Neural progenitor cell (in vitro differentiated cells): Measurements from ENCODE around the gene MAP7. TPM values are rescaled to one million over a fixed set of nuclear protein-coding genes. Genes with fewer than 3 reads are reported as not detected.

Source experiments
- DNase-seq: peaks from one replicate; pipeline ENCODE4 v3.0.0-alpha.2; 2016; ENCODE audit warnings: low spot score
- H2AFZ ChIP-seq: fragments of 200-600 bp; sonication (generic); replicated peaks from 2 replicates; pipeline ENCODE4 v1.6.1; 2016; ENCODE audit warnings: antibody characterized with exemption
- H3F3A ChIP-seq: fragments of 200-600 bp; sonication (generic); 2 replicates; pipeline ENCODE4 v1.6.1; 2016; ENCODE audit warnings: antibody characterized with exemption, low read depth
- H3K27ac ChIP-seq: fragments of 200-600 bp; sonication (generic); 2 replicates; pipeline ENCODE4 v1.5.1; 2016; ENCODE audit warnings: mild to moderate bottlenecking
- H3K27me3 ChIP-seq: fragments of 200-600 bp; sonication (generic); 2 replicates; pipeline ENCODE4 v1.6.1; 2016; ENCODE audit warnings: mild to moderate bottlenecking, moderate library complexity
- H3K36me3 ChIP-seq: fragments of 200-600 bp; sonication (generic); 2 replicates; pipeline ENCODE4 v1.5.1; 2016
- H3K4me1 ChIP-seq: fragments of 200-600 bp; sonication (generic); 2 replicates; pipeline ENCODE4 v1.6.1; 2016; ENCODE audit warnings: mixed run types
- H3K4me2 ChIP-seq: fragments of 200-600 bp; sonication (generic); 2 replicates; pipeline ENCODE4 v1.6.1; 2016
- H3K4me3 ChIP-seq: fragments of 200-600 bp; sonication (generic); 2 replicates; pipeline ENCODE4 v1.5.1; 2016
- H3K79me2 ChIP-seq: fragments of 200-600 bp; sonication (generic); 2 replicates; pipeline ENCODE4 v1.6.1; 2016; ENCODE audit warnings: low read depth
- H3K9ac ChIP-seq: fragments of 200-600 bp; sonication (generic); 2 replicates; pipeline ENCODE4 v1.6.1; 2016
- H3K9me3 ChIP-seq: fragments of 200-600 bp; sonication (generic); 2 replicates; pipeline ENCODE4 v1.5.1; 2016; ENCODE audit warnings: low read depth
- H4K20me1 ChIP-seq: fragments of 200-600 bp; sonication (generic); 2 replicates; pipeline ENCODE4 v1.6.1; 2016; ENCODE audit warnings: low read depth
- H3K27ac Mint-ChIP-seq: 3 replicates; pipeline ENCODE4 v1.8.0; 2021; ENCODE audit warnings: mixed read lengths
- H3K27me3 Mint-ChIP-seq: 2 replicates; pipeline ENCODE4 v1.8.0; 2022; ENCODE audit warnings: low read depth, mild to moderate bottlenecking, inconsistent platforms, moderate library complexity, mixed read lengths; ENCODE audit not compliant: insufficient read depth
- H3K36me3 Mint-ChIP-seq: 3 replicates; pipeline ENCODE4 v1.8.0; 2021; ENCODE audit warnings: mixed read lengths
- H3K4me1 Mint-ChIP-seq: 3 replicates; pipeline ENCODE4 v1.8.0; 2021; ENCODE audit warnings: mixed read lengths
- H3K4me3 Mint-ChIP-seq: 3 replicates; pipeline ENCODE4 v1.8.0; 2021; ENCODE audit warnings: mild to moderate bottlenecking, moderate library complexity, mixed read lengths
- H3K9me3 Mint-ChIP-seq: 3 replicates; pipeline ENCODE4 v1.8.0; 2020; ENCODE audit warnings: mixed read lengths
- EZH2 ChIP-seq: fragments of 200-600 bp; sonication (generic); IDR thresholded peaks from 2 replicates; pipeline ENCODE4 v1.6.1; 2017; ENCODE audit warnings: antibody characterized with exemption, mild to moderate bottlenecking, moderate library complexity
- EZH2phosphoT487 ChIP-seq: fragments of 200-600 bp; sonication (generic); IDR thresholded peaks from 2 replicates; pipeline ENCODE4 v1.6.1; 2017; ENCODE audit warnings: antibody characterized with exemption
- total RNA-seq: library from RNA; depleted of rRNA; stranded (reverse); fragments of >200 nt; gene quantifications from 2 replicates; pipeline ENCODE4 v1.2.3, GENCODE V29; 2015; ENCODE audit warnings: low replicate concordance
- TF ChIP-seq, protein P1 (sequence below): fragments of 200-600 bp; sonication (generic); IDR thresholded peaks from 2 replicates; pipeline ENCODE4 v1.5.1; 2017; ENCODE audit warnings: antibody characterized with exemption, mild to moderate bottlenecking

Gene MAP7
- total RNA-seq, 1 donor from 2014 or later: 9.0 TPM

DNA sequence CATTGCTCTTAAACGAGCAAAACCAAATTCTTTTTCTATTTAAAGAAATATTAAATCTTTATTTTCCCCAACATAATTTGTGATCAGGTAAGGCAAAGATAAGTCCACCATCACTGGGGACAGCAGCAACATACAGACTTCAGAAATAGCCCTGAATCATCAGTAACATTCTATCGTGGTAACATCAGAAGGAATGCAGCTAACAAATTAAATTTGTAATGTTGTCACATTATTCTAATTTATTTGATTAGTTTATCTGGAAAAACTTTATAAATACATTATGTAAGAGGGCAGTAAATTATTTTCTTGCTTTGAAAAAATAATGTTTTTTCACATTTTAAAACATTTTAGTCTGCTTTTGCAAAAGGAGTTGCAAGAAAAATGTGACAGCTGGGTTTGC lies 206.9 kb downstream of the MAP7 start:
- no peaks in the 10 kb centered on the region for H4K20me1 ChIP-seq
- DNase-seq: no peak
- H3K79me2 ChIP-seq: no peaks in the 10 kb centered on the region
- no peak overlapping the region for H3K9ac ChIP-seq
- no peaks in the 10 kb centered on the region for H3K36me3 ChIP-seq
- H3K4me2 ChIP-seq: no peak overlapping the region
- H3F3A ChIP-seq: no peaks in the 10 kb centered on the region
- Mint-ChIP-seq H3K4me3 (no peak overlapping the region), H3K36me3 (peaks cover 3% of the 10 kb centered on the region), H3K4me1 (peaks cover 2% of the 10 kb centered on the region), H3K9me3 (no peaks in the 10 kb centered on the region), H3K27ac (no peak overlapping the region), H3K27me3 (no peaks in the 10 kb centered on the region)
- no peaks in the 10 kb centered on the region for H3K4me1 ChIP-seq
- H3K27ac ChIP-seq: no peak overlapping the region
- H3K27me3 ChIP-seq: no peaks in the 10 kb centered on the region
- H2AFZ ChIP-seq: no peak overlapping the region
- no peak overlapping the region for H3K4me3 ChIP-seq
- TF ChIP-seq EZH2 (no peak), EZH2phosphoT487 (no peak)
- TF ChIP-seq, protein P1, sequence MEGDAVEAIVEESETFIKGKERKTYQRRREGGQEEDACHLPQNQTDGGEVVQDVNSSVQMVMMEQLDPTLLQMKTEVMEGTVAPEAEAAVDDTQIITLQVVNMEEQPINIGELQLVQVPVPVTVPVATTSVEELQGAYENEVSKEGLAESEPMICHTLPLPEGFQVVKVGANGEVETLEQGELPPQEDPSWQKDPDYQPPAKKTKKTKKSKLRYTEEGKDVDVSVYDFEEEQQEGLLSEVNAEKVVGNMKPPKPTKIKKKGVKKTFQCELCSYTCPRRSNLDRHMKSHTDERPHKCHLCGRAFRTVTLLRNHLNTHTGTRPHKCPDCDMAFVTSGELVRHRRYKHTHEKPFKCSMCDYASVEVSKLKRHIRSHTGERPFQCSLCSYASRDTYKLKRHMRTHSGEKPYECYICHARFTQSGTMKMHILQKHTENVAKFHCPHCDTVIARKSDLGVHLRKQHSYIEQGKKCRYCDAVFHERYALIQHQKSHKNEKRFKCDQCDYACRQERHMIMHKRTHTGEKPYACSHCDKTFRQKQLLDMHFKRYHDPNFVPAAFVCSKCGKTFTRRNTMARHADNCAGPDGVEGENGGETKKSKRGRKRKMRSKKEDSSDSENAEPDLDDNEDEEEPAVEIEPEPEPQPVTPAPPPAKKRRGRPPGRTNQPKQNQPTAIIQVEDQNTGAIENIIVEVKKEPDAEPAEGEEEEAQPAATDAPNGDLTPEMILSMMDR: no peak
- no peaks in the 10 kb centered on the region for H3K9me3 ChIP-seq

DNA sequence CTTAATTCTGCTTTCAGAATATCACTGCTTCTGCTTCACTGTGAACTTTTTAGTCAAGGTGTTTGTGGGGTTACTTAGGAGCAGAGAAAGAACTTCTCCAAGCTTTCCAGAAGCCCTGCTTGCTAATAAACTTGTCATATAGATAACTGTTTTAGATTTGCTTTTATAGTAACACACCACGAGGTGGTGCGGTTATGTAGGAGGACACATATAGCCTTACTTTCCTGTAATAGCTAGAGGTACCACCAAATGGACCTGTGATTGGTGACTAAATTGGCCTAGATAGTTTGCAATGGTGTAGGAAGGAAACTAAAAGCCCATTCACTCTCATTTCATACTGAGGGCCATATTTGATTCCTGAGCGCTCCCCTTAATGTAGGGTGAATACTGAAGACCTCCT lies 208.3 kb downstream of the MAP7 start:
- no peak overlapping the region for H3K4me2 ChIP-seq
- H3K27ac ChIP-seq: no peak overlapping the region
- no peak overlapping the region for H2AFZ ChIP-seq
- Mint-ChIP-seq H3K27me3 (peaks cover 4% of the 10 kb centered on the region), H3K27ac (no peak overlapping the region), H3K4me1 (peaks cover 2% of the 10 kb centered on the region), H3K9me3 (no peaks in the 10 kb centered on the region), H3K36me3 (peaks cover 3% of the 10 kb centered on the region), H3K4me3 (no peak overlapping the region)
- no peaks in the 10 kb centered on the region for H4K20me1 ChIP-seq
- no peaks in the 10 kb centered on the region for H3K36me3 ChIP-seq
- TF ChIP-seq EZH2: no peak
- TF ChIP-seq, protein P1: no peak
- no peak for TF ChIP-seq EZH2phosphoT487
- no peaks in the 10 kb centered on the region for H3K9me3 ChIP-seq
- DNase-seq: no peak
- no peak overlapping the region for H3K9ac ChIP-seq
- no peaks in the 10 kb centered on the region for H3K27me3 ChIP-seq
- H3K4me1 ChIP-seq: no peaks in the 10 kb centered on the region
- H3F3A ChIP-seq: no peaks in the 10 kb centered on the region
- H3K79me2 ChIP-seq: no peaks in the 10 kb centered on the region
- no peak overlapping the region for H3K4me3 ChIP-seq

DNA sequence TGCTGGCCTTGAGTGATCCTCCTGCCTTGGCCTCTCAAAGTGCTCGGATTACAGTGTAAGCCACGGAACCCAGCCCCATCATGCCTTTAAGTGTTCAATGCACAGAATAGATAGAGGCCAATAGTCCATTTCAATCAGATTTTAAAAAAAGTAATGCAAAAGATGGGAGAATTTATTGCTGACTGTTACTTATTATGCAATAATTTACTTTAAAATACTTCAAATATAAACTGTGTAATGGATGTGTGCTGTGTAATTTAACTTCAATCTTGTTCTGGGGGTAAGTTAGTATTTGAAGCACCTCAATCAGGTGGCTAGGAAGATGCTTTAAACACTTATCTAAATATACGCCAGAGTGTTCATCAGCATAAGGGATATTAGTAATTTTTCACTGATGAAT lies 208.9 kb downstream of the MAP7 start:
- Mint-ChIP-seq H3K4me3 (no peak overlapping the region), H3K27ac (no peak overlapping the region)

More for the DNA sequence above, 208.9 kb downstream of the MAP7 start:
- no peak for DNase-seq
- Histone ChIP-seq H3K27ac (no peak overlapping the region), H3K9me3 (no peaks in the 10 kb centered on the region), H3K4me2 (no peak overlapping the region), H3K79me2 (no peaks in the 10 kb centered on the region), H3K36me3 (no peaks in the 10 kb centered on the region), H3F3A (no peaks in the 10 kb centered on the region), H4K20me1 (no peaks in the 10 kb centered on the region), H2AFZ (no peak overlapping the region), H3K4me3 (no peak overlapping the region), H3K9ac (no peak overlapping the region), H3K4me1 (no peaks in the 10 kb centered on the region), H3K27me3 (no peaks in the 10 kb centered on the region)
- no peak for TF ChIP-seq EZH2phosphoT487
- TF ChIP-seq EZH2: no peak
- TF ChIP-seq, protein P1: no peak
- Mint-ChIP-seq H3K36me3 (peaks cover 3% of the 10 kb centered on the region), H3K4me1 (peaks cover 2% of the 10 kb centered on the region), H3K9me3 (no peaks in the 10 kb centered on the region), H3K27me3 (peaks cover 4% of the 10 kb centered on the region)
